Neural cell (in vitro differentiated cells): Measurements from ENCODE around the gene PMM2. TPM values are rescaled to one million over a fixed set of nuclear protein-coding genes. Genes with fewer than 3 reads are reported as not detected.

Source experiments
- H2AFZ ChIP-seq: fragments of 200-600, 300-800 bp; sonication (generic), shearing (Covaris generic); 2 replicates; pipeline ENCODE4 v1.6.0; 2014; ENCODE audit warnings: low read depth, mild to moderate bottlenecking, antibody characterized with exemption, low read length, moderate library complexity
- H3F3A ChIP-seq: fragments of 200-600 bp; shearing (Covaris generic); 2 replicates; pipeline ENCODE4 v1.6.1; 2016; ENCODE audit warnings: mild to moderate bottlenecking, moderate library complexity, mixed read lengths, antibody characterized with exemption, low read length; ENCODE audit not compliant: insufficient read depth, poor library complexity, severe bottlenecking
- H3K27ac ChIP-seq: fragments of 200-600, 300-800 bp; sonication (generic), shearing (Covaris generic); 2 replicates; pipeline ENCODE4 v1.5.1; 2014; ENCODE audit warnings: mild to moderate bottlenecking, low read length, moderate library complexity
- H3K27me3 ChIP-seq: fragments of 300-800, 200-600 bp; sonication (generic), shearing (Covaris generic); 2 replicates; pipeline ENCODE4 v1.6.0; 2014; ENCODE audit warnings: mild to moderate bottlenecking, low read depth, low read length, moderate library complexity; ENCODE audit not compliant: insufficient read depth
- H3K36me3 ChIP-seq: fragments of 300-800, 200-600 bp; sonication (generic), shearing (Covaris generic); 2 replicates; pipeline ENCODE4 v1.5.1; 2014; ENCODE audit warnings: mild to moderate bottlenecking, antibody characterized with exemption, low read length, moderate library complexity; ENCODE audit not compliant: insufficient read depth
- H3K4me2 ChIP-seq: fragments of 300-800, 200-600 bp; sonication (generic), shearing (Covaris generic); 2 replicates; pipeline ENCODE4 v1.6.0; 2014; ENCODE audit warnings: mild to moderate bottlenecking, low read length
- H3K4me3 ChIP-seq: fragments of 300-800, 200-600 bp; sonication (generic), shearing (Covaris generic); 2 replicates; pipeline ENCODE4 v1.5.1; 2014; ENCODE audit warnings: mild to moderate bottlenecking, low read length, moderate library complexity
- H3K79me2 ChIP-seq: fragments of 200-600 bp; shearing (Covaris generic); replicated peaks from 2 replicates; pipeline ENCODE4 v1.6.0; 2014; ENCODE audit warnings: mild to moderate bottlenecking, low read length, moderate library complexity; ENCODE audit not compliant: insufficient read depth
- H3K9ac ChIP-seq: fragments of 300-800, 200-600 bp; sonication (generic), shearing (Covaris generic); 2 replicates; pipeline ENCODE4 v1.6.1; 2016; ENCODE audit warnings: mild to moderate bottlenecking, low read length, mixed read lengths
- H3K9me2 ChIP-seq: fragments of 200-600 bp; shearing (Covaris generic); 2 replicates; pipeline ENCODE4 v1.6.1; 2016; ENCODE audit warnings: mild to moderate bottlenecking, low read length, mixed read lengths; ENCODE audit not compliant: insufficient read depth
- H3K9me3 ChIP-seq: fragments of 200-600, 300-800 bp; sonication (generic), shearing (Covaris generic); 2 replicates; pipeline ENCODE4 v1.6.1; 2016; ENCODE audit warnings: mild to moderate bottlenecking, mixed run types, low read length, moderate library complexity, mixed read lengths
- H4K20me1 ChIP-seq: fragments of 200-600 bp; shearing (Covaris generic); 2 replicates; pipeline ENCODE4 v1.6.1; 2016; ENCODE audit warnings: mild to moderate bottlenecking, mixed run types; ENCODE audit not compliant: insufficient read depth
- CTCF ChIP-seq: fragments of 450-650 bp; IDR thresholded peaks from 2 replicates; pipeline ENCODE4 v1.5.1; 2014; ENCODE audit warnings: antibody characterized with exemption, mild to moderate bottlenecking, moderate library complexity; ENCODE audit not compliant: poor library complexity, severe bottlenecking
- EP300 ChIP-seq: fragments of 450-650 bp; conservative IDR thresholded peaks from 2 replicates; pipeline ENCODE4 v1.6.1; 2014; ENCODE audit warnings: antibody characterized with exemption, mild to moderate bottlenecking, moderate library complexity; ENCODE audit not compliant: poor library complexity, severe bottlenecking
- EZH2 ChIP-seq: fragments of 200-600, 300-800 bp; shearing (Covaris generic), sonication (generic); IDR thresholded peaks from 2 replicates; pipeline ENCODE4 v1.6.1; 2014; ENCODE audit warnings: antibody characterized with exemption, low read length, borderline replicate concordance, mild to moderate bottlenecking; ENCODE audit not compliant: insufficient read depth, poor library complexity, severe bottlenecking
- MXI1 ChIP-seq: fragments of 450-650 bp; conservative IDR thresholded peaks from 2 replicates; pipeline ENCODE4 v1.6.1; 2014; ENCODE audit warnings: antibody characterized with exemption, mild to moderate bottlenecking; ENCODE audit not compliant: poor library complexity, severe bottlenecking
- POLR2AphosphoS5 ChIP-seq: IDR thresholded peaks from 2 replicates; pipeline ENCODE4 v1.6.1; 2012
- RAD21 ChIP-seq: fragments of 450-650 bp; conservative IDR thresholded peaks from 2 replicates; pipeline ENCODE4 v1.6.1; 2014; ENCODE audit warnings: antibody characterized with exemption, mild to moderate bottlenecking, moderate library complexity
- SMC3 ChIP-seq: fragments of 450-650 bp; conservative IDR thresholded peaks from 2 replicates; pipeline ENCODE4 v1.6.1; 2014; ENCODE audit warnings: antibody characterized with exemption, mild to moderate bottlenecking, moderate library complexity; ENCODE audit not compliant: poor library complexity
- polyA plus RNA-seq: library from polyadenylated mRNA; depleted of rRNA; stranded (reverse); fragments of >200 nt; gene quantifications from 2 replicates; pipeline ENCODE4 v1.2.3, GENCODE V29; 2014

Gene PMM2
- polyA plus RNA-seq, 1 donor from 2014 or later = 20.2 TPM

DNA sequence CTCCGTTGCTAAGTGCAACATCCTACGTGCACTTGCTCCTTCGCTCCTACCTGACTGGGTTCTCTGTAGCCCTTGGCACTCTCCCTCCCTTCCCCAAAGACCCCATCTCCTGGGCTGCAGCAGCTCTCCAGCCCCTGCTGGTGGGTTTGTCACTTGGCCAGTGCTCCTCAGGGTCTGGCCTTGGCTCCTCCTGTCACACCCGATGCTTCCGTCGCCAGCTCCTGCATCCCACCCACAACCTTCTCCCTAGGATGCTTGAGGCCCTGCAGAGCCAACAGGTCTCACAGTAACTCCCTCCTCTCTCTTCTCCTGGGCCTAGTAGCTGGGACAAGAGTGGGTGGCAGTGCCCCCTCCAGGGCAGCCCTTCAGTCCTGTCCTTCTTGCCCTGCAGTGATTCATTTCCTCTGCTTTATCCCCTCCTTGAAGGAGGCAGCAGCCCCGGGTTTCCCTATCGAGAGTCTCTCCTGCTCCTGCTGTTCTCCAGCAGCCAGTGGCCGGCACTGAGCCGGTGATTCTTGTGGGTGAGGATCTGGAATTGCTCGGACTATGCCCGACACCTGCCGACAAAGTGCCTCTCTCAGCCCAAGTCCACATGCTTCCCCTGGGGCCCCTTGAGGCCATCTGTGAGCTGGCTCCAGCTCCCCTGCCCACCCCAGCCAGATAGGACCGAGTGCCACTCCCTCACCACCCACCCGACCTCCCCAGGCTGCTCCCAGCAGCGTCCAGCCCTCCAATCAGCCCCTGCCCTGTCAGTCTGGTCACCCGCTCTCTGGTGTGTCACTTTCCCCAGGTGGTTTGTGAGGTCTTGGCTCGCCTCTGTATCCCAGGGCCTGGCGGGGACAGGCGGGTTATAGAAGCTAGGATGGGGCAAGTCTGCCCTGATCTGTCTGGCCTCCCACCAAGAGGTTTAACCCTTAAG lies 88.3 kb downstream of the PMM2 start:
- Histone ChIP-seq H3K4me2 (no peak overlapping the region), H3K27me3 (no peaks in the 10 kb centered on the region), H2AFZ (no peak overlapping the region), H3K79me2 (no peaks in the 10 kb centered on the region), H4K20me1 (no peaks in the 10 kb centered on the region), H3K27ac (no peak overlapping the region), H3K9ac (no peak overlapping the region), H3K9me2 (no peaks in the 10 kb centered on the region), H3K9me3 (no peaks in the 10 kb centered on the region), H3K36me3 (no peaks in the 10 kb centered on the region), H3F3A (no peaks in the 10 kb centered on the region), H3K4me3 (no peak overlapping the region)
- TF ChIP-seq POLR2AphosphoS5 (peak; percentile 17), EZH2 (no peak), CTCF (no peak)

GRCh38 chr16:8886593-8887430 lies 89.2 kb downstream of the PMM2 start:
- Histone ChIP-seq H3K4me2 (no peak overlapping the region), H4K20me1 (no peaks in the 10 kb centered on the region)

GRCh38 chr16:8887431-8887765 lies 89.8 kb downstream of the PMM2 start:
- H3K27me3 ChIP-seq = no peaks in the 10 kb centered on the region
- H3K4me3 ChIP-seq = no peak overlapping the region
- H3K9me3 ChIP-seq = no peaks in the 10 kb centered on the region
- H3K27ac ChIP-seq = no peak overlapping the region
- H2AFZ ChIP-seq = no peak overlapping the region
- no peaks in the 10 kb centered on the region for H3F3A ChIP-seq
- H4K20me1 ChIP-seq = no peaks in the 10 kb centered on the region
- no peaks in the 10 kb centered on the region for H3K36me3 ChIP-seq
- no peak for TF ChIP-seq CTCF
- peak; percentile 6 for TF ChIP-seq POLR2AphosphoS5
- no peaks in the 10 kb centered on the region for H3K79me2 ChIP-seq
- no peak overlapping the region for H3K9ac ChIP-seq
- no peak overlapping the region for H3K4me2 ChIP-seq
- no peaks in the 10 kb centered on the region for H3K9me2 ChIP-seq

More at GRCh38 chr16:8886593-8887430, 89.2 kb downstream of the PMM2 start:
- no peaks in the 10 kb centered on the region for H3K36me3 ChIP-seq
- H3K27me3 ChIP-seq = no peaks in the 10 kb centered on the region
- H3K9ac ChIP-seq = no peak overlapping the region
- H3K27ac ChIP-seq = no peak overlapping the region
- H3K9me2 ChIP-seq = no peaks in the 10 kb centered on the region
- no peak for TF ChIP-seq SMC3
- TF ChIP-seq MXI1 = no peak
- TF ChIP-seq EZH2 = no peak
- TF ChIP-seq EP300 = no peak
- TF ChIP-seq RAD21 = no peak
- no peak overlapping the region for H3K4me3 ChIP-seq
- H3F3A ChIP-seq = no peaks in the 10 kb centered on the region
- H2AFZ ChIP-seq = no peak overlapping the region
- H3K9me3 ChIP-seq = no peaks in the 10 kb centered on the region
- no peaks in the 10 kb centered on the region for H3K79me2 ChIP-seq
